ENCODE measurements around the gene ZNF121. TPM values are rescaled to one million over a fixed set of nuclear protein-coding genes. Genes with fewer than 3 reads are reported as not detected.
"Not testable (repeated sequence)": the region's sequence is repeated elsewhere in the genome, so short reads cannot be mapped to it uniquely, and the experiment has no call there.

The ZNF121 gene
- total RNA-seq, 2 experiments from 2014 or later: 56.8 to 58.3 TPM

GRCh38 chr19:9570255-9570654, 14.0 kb downstream of the ZNF121 start:
- no peak overlapping the region for H3K27ac Mint-ChIP-seq
- H3K36me3 Mint-ChIP-seq: peaks cover 95% of the 10 kb centered on the region
- no peak overlapping the region for H3K4me3 Mint-ChIP-seq
- H3K27me3 Mint-ChIP-seq: no peaks in the 10 kb centered on the region
- POLR2A ChIA-PET: no interaction called here
- DNase-seq (no peak), ATAC-seq (ENCODE audit: low read depth) (no peak)
- H3K4me1 Mint-ChIP-seq: no peaks in the 10 kb centered on the region
- peaks cover 42% of the 10 kb centered on the region for H3K9me3 Mint-ChIP-seq

- Mint-ChIP-seq H3K9me3 (peaks cover 45% of the 10 kb centered on the region), H3K27ac (no peak overlapping the region), H3K27me3 (no peaks in the 10 kb centered on the region), H3K4me1 (no peaks in the 10 kb centered on the region), H3K36me3 (peaks cover 91% of the 10 kb centered on the region), H3K4me3 (no peak overlapping the region)
- DNase-seq (no peak), ATAC-seq (ENCODE audit: low read depth) (no peak)
- POLR2A ChIA-PET: no interaction called here
Measured at GRCh38 chr19:9566729-9567128, 17.6 kb downstream of the ZNF121 start.

DNA sequence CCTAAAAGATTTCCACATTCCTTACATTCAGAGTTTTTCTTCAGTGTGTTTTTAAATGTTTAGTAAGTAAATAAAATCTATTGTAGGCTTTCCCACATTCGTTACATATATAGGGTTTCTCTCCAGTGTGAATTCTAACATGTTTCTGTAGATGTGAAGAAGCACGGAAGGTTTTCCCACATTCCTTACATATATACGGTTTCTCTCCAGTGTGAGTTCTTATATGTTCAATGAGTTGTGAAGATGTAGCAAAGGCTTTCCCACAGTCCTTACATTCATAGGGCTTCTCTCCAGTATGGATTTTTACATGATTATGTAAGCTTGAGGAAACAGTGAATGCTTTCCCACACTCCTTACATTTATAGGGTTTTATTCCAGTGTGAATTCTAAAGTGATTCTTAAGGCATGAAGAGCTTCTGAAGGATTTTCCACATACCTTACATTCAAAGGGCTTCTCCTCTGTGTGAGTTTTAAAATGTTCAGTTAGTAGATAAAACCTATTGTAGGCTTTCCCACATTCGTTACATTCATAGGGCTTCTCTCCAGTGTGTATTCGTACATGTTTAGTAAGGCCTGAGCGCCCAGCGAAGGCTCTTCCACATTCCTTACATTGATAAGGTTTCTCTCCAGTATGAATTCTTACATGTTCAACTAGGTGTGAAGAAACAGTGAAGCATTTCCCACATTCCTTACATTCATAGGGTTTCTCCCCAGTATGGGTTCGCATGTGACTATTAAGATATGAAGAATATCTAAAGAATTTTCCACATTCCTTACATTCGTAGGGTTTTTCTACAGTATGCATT, 18.2 kb downstream of the ZNF121 start:
- DNase-seq (no peak), ATAC-seq (ENCODE audit: low read depth) (no peak)
- POLR2A ChIA-PET: interaction anchor here (0.5 to 0.6 kb wide), 2 partner anchors 17 to 18 kb away, joined by 6 to 7 read pairs; partner anchors contain the start of gene ZNF121

GRCh38 chr19:9552536-9553274, 31.6 kb downstream of the ZNF121 start:
- H3K27me3 Mint-ChIP-seq: no peaks in the 10 kb centered on the region
- H3K36me3 Mint-ChIP-seq: peaks cover 20% of the 10 kb centered on the region
- H3K9me3 Mint-ChIP-seq: peaks cover 15% of the 10 kb centered on the region
- H3K4me1 Mint-ChIP-seq: no peaks in the 10 kb centered on the region
- no peak overlapping the region for H3K27ac Mint-ChIP-seq
- ATAC-seq (ENCODE audit: low read depth): no peak
- POLR2A ChIA-PET: no interaction called here
- H3K4me3 Mint-ChIP-seq: no peak overlapping the region
- DNase-seq: no peak

More for the DNA sequence above, 18.2 kb downstream of the ZNF121 start:
- no peaks in the 10 kb centered on the region for H3K27me3 Mint-ChIP-seq
- peaks cover 91% of the 10 kb centered on the region for H3K36me3 Mint-ChIP-seq
- no peak overlapping the region for H3K4me3 Mint-ChIP-seq
- no peak overlapping the region for H3K27ac Mint-ChIP-seq
- no peaks in the 10 kb centered on the region for H3K4me1 Mint-ChIP-seq
- H3K9me3 Mint-ChIP-seq: peaks cover 42% of the 10 kb centered on the region

DNA sequence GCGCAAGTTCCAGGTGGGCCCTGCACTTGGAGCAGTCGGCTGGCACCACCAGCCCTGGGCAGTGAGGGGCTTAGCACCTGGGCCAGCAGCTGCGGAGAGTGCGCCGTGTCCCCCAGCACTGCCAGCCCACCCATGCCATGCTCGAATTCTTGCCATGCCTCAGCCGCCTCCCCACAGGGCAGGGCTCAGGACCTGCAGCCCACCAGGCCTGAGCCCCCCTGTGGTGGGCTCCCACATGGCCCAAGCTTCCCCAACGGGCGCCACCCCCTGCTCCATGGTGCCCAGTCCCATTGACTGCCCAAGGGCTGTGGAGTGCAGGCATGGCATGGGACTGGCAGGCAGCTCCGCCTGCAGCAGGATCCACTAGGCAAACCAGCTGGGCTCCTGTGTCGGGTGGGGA, 36.4 kb downstream of the ZNF121 start:
- H3K9me3 Mint-ChIP-seq: peaks cover 16% of the 10 kb centered on the region
- H3K27me3 Mint-ChIP-seq: no peaks in the 10 kb centered on the region

GRCh38 chr19:9541281-9541680, 43.0 kb downstream of the ZNF121 start:
- H3K4me3 Mint-ChIP-seq; DNase-seq; H3K27me3 Mint-ChIP-seq; H3K27ac Mint-ChIP-seq; H3K4me1 Mint-ChIP-seq; ATAC-seq (ENCODE audit: low read depth); POLR2A ChIA-PET: not testable (repeated sequence)
- Mint-ChIP-seq H3K9me3 (peaks cover 19% of the 10 kb centered on the region), H3K36me3 (peaks cover 25% of the 10 kb centered on the region)

More for the DNA sequence above, 36.4 kb downstream of the ZNF121 start:
- no peak for ATAC-seq (ENCODE audit: low read depth)
- Mint-ChIP-seq H3K36me3 (peaks cover 6% of the 10 kb centered on the region), H3K27ac (no peak overlapping the region), H3K4me1 (no peaks in the 10 kb centered on the region), H3K4me3 (no peak overlapping the region)
- POLR2A ChIA-PET: no interaction called here
- DNase-seq: no peak

GRCh38 chr19:9539921-9540320, 44.4 kb downstream of the ZNF121 start:
- ATAC-seq (ENCODE audit: low read depth); DNase-seq; H3K4me1 Mint-ChIP-seq: not testable (repeated sequence)

DNA sequence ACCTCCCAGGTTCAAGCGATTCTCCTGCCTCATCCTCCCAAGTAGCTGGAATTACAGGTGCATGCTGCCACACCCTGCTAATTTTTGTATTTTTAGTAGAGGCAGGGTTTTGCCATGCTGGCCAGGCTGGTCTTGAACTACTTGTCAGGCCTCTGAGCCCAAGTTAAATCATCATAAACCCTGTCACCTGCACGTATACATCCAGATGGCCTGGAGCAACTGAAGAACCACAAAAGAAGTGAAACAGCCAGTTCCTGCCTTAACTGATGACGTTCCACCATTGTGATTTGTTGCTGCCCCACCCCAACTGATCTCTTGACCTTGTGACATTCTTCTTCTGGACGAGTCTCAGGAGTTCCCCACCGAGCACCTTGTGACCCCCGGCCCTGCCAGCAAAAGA, 45.1 kb downstream of the ZNF121 start:
- H3K27me3 Mint-ChIP-seq; DNase-seq; POLR2A ChIA-PET; ATAC-seq (ENCODE audit: low read depth); H3K4me1 Mint-ChIP-seq: not testable (repeated sequence)
- H3K9me3 Mint-ChIP-seq: peaks cover 29% of the 10 kb centered on the region
- peak overlapping the region; percentile 92 for H3K4me3 Mint-ChIP-seq
- H3K27ac Mint-ChIP-seq: peak overlapping the region; percentile 99
- H3K36me3 Mint-ChIP-seq: peaks cover 46% of the 10 kb centered on the region

More at GRCh38 chr19:9539921-9540320, 44.4 kb downstream of the ZNF121 start:
- POLR2A ChIA-PET, H3K27me3 Mint-ChIP-seq: not testable (repeated sequence)
- H3K27ac Mint-ChIP-seq: peak overlapping the region; percentile 99
- H3K4me3 Mint-ChIP-seq: peak overlapping the region; percentile 41
- peaks cover 27% of the 10 kb centered on the region for H3K9me3 Mint-ChIP-seq
- peaks cover 39% of the 10 kb centered on the region for H3K36me3 Mint-ChIP-seq

DNA sequence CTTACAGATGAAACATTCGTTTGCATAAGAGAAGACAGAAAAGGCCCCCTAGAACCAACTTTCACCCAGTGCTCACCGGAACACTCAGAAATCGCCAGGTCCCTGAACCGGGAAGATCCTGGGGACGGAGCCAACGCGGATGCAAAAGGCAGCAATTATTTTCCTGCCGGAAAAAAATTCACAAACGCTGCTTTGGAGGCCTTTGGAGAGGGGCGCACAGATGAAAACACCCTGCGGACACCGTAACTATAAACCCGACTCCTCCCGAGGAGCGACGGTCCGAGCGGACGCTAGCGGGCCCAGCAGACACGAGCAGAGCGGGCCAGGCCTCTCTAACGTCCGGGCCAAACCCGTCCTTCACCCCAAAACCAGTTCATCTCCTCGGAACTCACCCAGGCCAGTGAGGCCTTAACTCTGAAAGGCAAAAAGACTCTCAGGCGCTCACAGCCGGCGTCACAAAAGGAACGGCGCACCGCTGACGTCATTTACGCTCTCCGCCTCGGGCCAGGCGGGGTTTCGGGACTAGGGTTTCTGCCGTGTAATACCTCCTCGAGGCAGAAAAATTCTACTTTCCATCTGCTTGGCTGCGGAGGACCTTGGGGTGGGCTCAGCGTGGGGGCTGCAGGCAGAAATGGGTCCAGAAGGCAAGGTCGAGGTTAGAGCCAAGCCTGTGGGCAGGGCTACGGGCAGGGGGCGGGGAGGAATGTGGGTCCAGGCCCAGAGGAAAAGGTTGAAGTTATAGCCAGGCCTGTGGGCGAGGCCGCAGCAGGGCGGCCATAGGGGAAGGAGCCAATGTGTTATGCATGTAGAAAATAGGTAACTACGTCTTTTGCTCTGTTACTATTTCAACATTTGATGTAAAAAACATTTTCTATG, 45.9 kb downstream of the ZNF121 start, which contains the start of gene ZNF426:
TSS of gene ZNF426 (minus strand) at position 463 of the 876 bp plus-strand sequence. CDS start 2,413 bp downstream, outside the sequence.
- POLR2A ChIA-PET: interaction anchor here (0.6 to 1.5 kb wide), 2 partner anchors 103 to 245 kb away, joined by 3 read pairs; partner anchors contain the start of gene ZNF266

DNA sequence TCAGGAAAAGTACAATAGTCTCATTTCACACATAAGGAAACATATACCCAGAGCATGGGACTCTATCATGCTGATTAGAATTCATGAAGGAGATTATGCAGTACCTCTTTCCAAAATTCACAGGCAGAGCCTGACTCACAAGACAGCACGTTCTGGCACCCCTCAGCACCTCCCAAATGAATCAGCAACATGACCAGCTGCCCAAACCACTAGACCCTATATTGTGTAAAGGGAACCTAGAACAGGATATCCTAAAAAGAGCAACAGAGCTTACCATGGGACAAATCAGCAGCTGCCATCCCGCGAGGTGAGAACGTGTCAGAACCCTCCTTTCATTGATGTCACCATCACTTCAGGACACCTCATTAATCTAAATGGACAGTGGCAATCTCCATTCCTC, 48.4 kb downstream of the ZNF121 start:
- H3K36me3 Mint-ChIP-seq: peaks cover 74% of the 10 kb centered on the region
- H3K4me1 Mint-ChIP-seq: peaks cover 7% of the 10 kb centered on the region
- ATAC-seq (ENCODE audit: low read depth) (no peak), DNase-seq (no peak)
- H3K4me3 Mint-ChIP-seq: no peak overlapping the region
- H3K27me3 Mint-ChIP-seq: no peaks in the 10 kb centered on the region
- peaks cover 40% of the 10 kb centered on the region for H3K9me3 Mint-ChIP-seq
- POLR2A ChIA-PET: interaction anchor here (0.7 kb wide), 1 partner anchor 252 kb away, joined by 3 read pairs; no protein-coding TSS in a partner anchor
- no peak overlapping the region for H3K27ac Mint-ChIP-seq

More for the DNA sequence above, 45.9 kb downstream of the ZNF121 start, which contains the start of gene ZNF426:
- ATAC-seq (ENCODE audit: low read depth) (peak; percentile 91), DNase-seq (peak; percentile 88)
- peaks cover 7% of the 10 kb centered on the region for H3K4me1 Mint-ChIP-seq
- peaks cover 54% of the 10 kb centered on the region for H3K36me3 Mint-ChIP-seq
- H3K9me3 Mint-ChIP-seq: peaks cover 35% of the 10 kb centered on the region
- H3K27ac Mint-ChIP-seq: peak within 1 kb of the TSS; percentile 99
- H3K27me3 Mint-ChIP-seq: no peaks in the 10 kb centered on the region
- peak within 1 kb of the TSS; percentile 92 for H3K4me3 Mint-ChIP-seq

- POLR2A ChIA-PET: no interaction called here
- H3K27ac Mint-ChIP-seq: no peak overlapping the region
- ATAC-seq (ENCODE audit: low read depth) (no peak), DNase-seq (no peak)
- peaks cover 46% of the 10 kb centered on the region for H3K9me3 Mint-ChIP-seq
- H3K27me3 Mint-ChIP-seq: no peaks in the 10 kb centered on the region
- H3K4me1 Mint-ChIP-seq: no peaks in the 10 kb centered on the region
- no peak overlapping the region for H3K4me3 Mint-ChIP-seq
- H3K36me3 Mint-ChIP-seq: peaks cover 91% of the 10 kb centered on the region
Measured at GRCh38 chr19:9531933-9532332, 52.4 kb downstream of the ZNF121 start.

- Mint-ChIP-seq H3K27me3 (no peaks in the 10 kb centered on the region), H3K4me1 (no peaks in the 10 kb centered on the region), H3K4me3 (no peak overlapping the region), H3K27ac (no peak overlapping the region), H3K36me3 (peaks cover 83% of the 10 kb centered on the region), H3K9me3 (peaks cover 45% of the 10 kb centered on the region)
- DNase-seq (no peak), ATAC-seq (ENCODE audit: low read depth) (no peak)
- POLR2A ChIA-PET: no interaction called here
Measured at GRCh38 chr19:9528757-9529336, 55.5 kb downstream of the ZNF121 start.
